Mesodermal cell (in vitro differentiated cells): ENCODE data around the gene PDZD2.
"Not testable (repeated sequence)": the region's sequence is repeated elsewhere in the genome, so short reads cannot be mapped to it uniquely, and the experiment has no call there.

ENCODE experiments used
- H3K27ac ChIP-seq: 2 replicates; pipeline ENCODE4 v1.7.0; 2013; ENCODE audit warnings: mild to moderate bottlenecking, low read depth, low read length, moderate library complexity; ENCODE audit not compliant: severe bottlenecking
- H3K36me3 ChIP-seq: 2 replicates; pipeline ENCODE4 v1.7.1; 2013; ENCODE audit warnings: mild to moderate bottlenecking, low read length, moderate library complexity; ENCODE audit not compliant: control insufficient read depth, insufficient read depth
- H3K4me1 ChIP-seq: one replicate; pipeline ENCODE4 v1.7.1; 2013; ENCODE audit warnings: mild to moderate bottlenecking, low read length; ENCODE audit not compliant: insufficient read depth, control insufficient read depth, poor library complexity, severe bottlenecking
- H3K4me3 ChIP-seq: 2 replicates; pipeline ENCODE4 v1.7.0; 2013; ENCODE audit warnings: low read length, control low read depth, mild to moderate bottlenecking; ENCODE audit not compliant: insufficient read depth, poor library complexity, severe bottlenecking; ENCODE audit errors: extremely low read depth
- H3K9me3 ChIP-seq: 2 replicates; pipeline ENCODE4 v1.7.1; 2013; ENCODE audit warnings: mild to moderate bottlenecking, low read length, moderate library complexity; ENCODE audit not compliant: control insufficient read depth
- WGBS, 2 experiments: methylation state at CpG; one replicate each; pipeline ENCODE4 v1.1.5; 2013; ENCODE audit warnings: missing lambda C conversion rate in 2 of 2; ENCODE audit not compliant: insufficient coverage in 2 of 2; 5-methylcytosine and 5-hydroxymethylcytosine counted together

Gene PDZD2

GRCh38 chr5:32116574-32117313, 477.8 kb downstream of the PDZD2 start:
- Histone ChIP-seq H3K36me3 (peaks cover 82% of the 10 kb centered on the region), H3K9me3 (no peaks in the 10 kb centered on the region), H3K4me3 (no peak overlapping the region), H3K27ac (no peak overlapping the region), H3K4me1 (no peaks in the 10 kb centered on the region)
- 92 to 100% methylated on average over 1 to 2 of the region's 4 CpGs for whole genome bisulfite sequencing, 2 experiments

- not testable (repeated sequence) for H3K4me1 ChIP-seq, H3K9me3 ChIP-seq, H3K4me3 ChIP-seq, H3K27ac ChIP-seq
- peaks cover 79% of the 10 kb centered on the region for H3K36me3 ChIP-seq
- WGBS, 2 experiments: 82 to 96% methylated on average over 7 of the region's 8 CpGs
These were observed 480.0 kb downstream of the PDZD2 start for GRCh38 chr5:32118922-32119321.

GRCh38 chr5:32123058-32123805, 484.3 kb downstream of the PDZD2 start:
- Histone ChIP-seq H3K36me3 (peaks cover 83% of the 10 kb centered on the region), H3K27ac (no peak overlapping the region), H3K4me3 (no peak overlapping the region), H3K9me3 (no peaks in the 10 kb centered on the region), H3K4me1 (no peaks in the 10 kb centered on the region)
- 95 to 100% methylated on average over 4 to 6 of the region's 8 CpGs for WGBS, 2 experiments

- H3K4me1 ChIP-seq: no peaks in the 10 kb centered on the region
- no peak overlapping the region for H3K27ac ChIP-seq
- no peaks in the 10 kb centered on the region for H3K9me3 ChIP-seq
- H3K36me3 ChIP-seq: peaks cover 85% of the 10 kb centered on the region
- WGBS, 2 experiments: 95 to 97% methylated on average over 2 to 5 of the region's 6 CpGs
- no peak overlapping the region for H3K4me3 ChIP-seq
These were observed 485.2 kb downstream of the PDZD2 start for GRCh38 chr5:32123889-32124676.

GRCh38 chr5:32126691-32127090, 487.8 kb downstream of the PDZD2 start:
- Histone ChIP-seq H3K36me3 (peaks cover 77% of the 10 kb centered on the region), H3K9me3 (no peaks in the 10 kb centered on the region), H3K27ac (no peak overlapping the region), H3K4me1 (no peaks in the 10 kb centered on the region), H3K4me3 (no peak overlapping the region)
- WGBS, 2 experiments: 100% methylated on average over 1 of the region's 1 CpG; no CpG with 5 or more reads in 1 of the 2 experiments

GRCh38 chr5:32127711-32128110, 488.8 kb downstream of the PDZD2 start:
- WGBS, 2 experiments: 68 to 87% methylated on average over 2 to 3 of the region's 3 CpGs
- H3K36me3 ChIP-seq: peaks cover 76% of the 10 kb centered on the region
- H3K4me1 ChIP-seq: no peaks in the 10 kb centered on the region

GRCh38 chr5:32129074-32129598, 490.2 kb downstream of the PDZD2 start:
- Histone ChIP-seq H3K27ac (no peak overlapping the region), H3K36me3 (peaks cover 77% of the 10 kb centered on the region), H3K9me3 (no peaks in the 10 kb centered on the region), H3K4me3 (no peak overlapping the region), H3K4me1 (no peaks in the 10 kb centered on the region)
- WGBS, 2 experiments: 92 to 100% methylated on average over 2 to 5 of the region's 7 CpGs

More at GRCh38 chr5:32127711-32128110, 488.8 kb downstream of the PDZD2 start:
- no peaks in the 10 kb centered on the region for H3K9me3 ChIP-seq
- H3K27ac ChIP-seq: no peak overlapping the region
- no peak overlapping the region for H3K4me3 ChIP-seq

- no peak overlapping the region for H3K4me3 ChIP-seq
- no peaks in the 10 kb centered on the region for H3K9me3 ChIP-seq
- 84% methylated on average over 2 of the region's 3 CpGs; no CpG with 5 or more reads in 1 of the 2 experiments for WGBS, 2 experiments
- H3K36me3 ChIP-seq: peaks cover 82% of the 10 kb centered on the region
- no peak overlapping the region for H3K27ac ChIP-seq
- H3K4me1 ChIP-seq: no peaks in the 10 kb centered on the region
These were observed 491.9 kb downstream of the PDZD2 start for GRCh38 chr5:32130865-32131264.

- H3K9me3 ChIP-seq: no peaks in the 10 kb centered on the region
- H3K27ac ChIP-seq: no peak overlapping the region
- H3K4me3 ChIP-seq: no peak overlapping the region
- H3K36me3 ChIP-seq: peaks cover 81% of the 10 kb centered on the region
- no CpG with 5 or more reads among the region's 1 CpG for WGBS, 2 experiments
- no peaks in the 10 kb centered on the region for H3K4me1 ChIP-seq
These were observed 492.7 kb downstream of the PDZD2 start for GRCh38 chr5:32131604-32132003.

- H3K36me3 ChIP-seq: peaks cover 84% of the 10 kb centered on the region
- no peak overlapping the region for H3K27ac ChIP-seq
- H3K4me3 ChIP-seq: no peak overlapping the region
- no peaks in the 10 kb centered on the region for H3K9me3 ChIP-seq
- no peaks in the 10 kb centered on the region for H3K4me1 ChIP-seq
These were observed 493.8 kb downstream of the PDZD2 start for GRCh38 chr5:32132757-32133156.
